Endothelial cell of umbilical vein (primary cell): ENCODE results near the gene PCNX1. TPM values are rescaled to one million over a fixed set of nuclear protein-coding genes. Genes with fewer than 3 reads are reported as not detected.
A peak's percentile ranks its signal among the peaks of the same experiment; 100 is the strongest.

ENCODE experiments used
- BruUV-seq: library from RNA; stranded (reverse); fragments of 400-500 nt; replicated peaks from 2 replicates; lab custom pipeline; 2021; lab: Mats Ljungman, UMichigan
- CTCF ChIA-PET: fragments of 300-600, 350-600 bp; sonication (Branson Sonifier 250); formaldehyde crosslinking; loops from one replicate; lab custom pipeline; 2021; ENCODE audit warnings: antibody characterized with exemption, inconsistent platforms; lab: Charles Lee
- POLR2A ChIA-PET: fragments of 300-600, 350-600 bp; sonication (Branson Sonifier 250); formaldehyde crosslinking; loops from one replicate; lab custom pipeline; 2021; ENCODE audit warnings: antibody characterized with exemption, inconsistent platforms; lab: Charles Lee
- DNase-seq: peaks from one replicate; pipeline ENCODE4 v3.0.0-alpha.2; 2011; ENCODE audit warnings: low read depth, low spot score
- FAIRE-seq: peaks from 2 replicates; lab custom pipeline; 2011; peaks lifted over from hg19 to GRCh38; lab: Jason Lieb, UNC
- H2AFZ ChIP-seq: 2 replicates; pipeline ENCODE4 v1.6.0; 2012; ENCODE audit warnings: low read depth, low read length, control low read depth, inconsistent platforms
- H3K27ac ChIP-seq: 2 replicates; pipeline ENCODE4 v1.5.1; 2011; ENCODE audit warnings: low read depth, mild to moderate bottlenecking, control low read depth, low read length, moderate library complexity; ENCODE audit not compliant: insufficient read depth
- H3K27me3 ChIP-seq, 2 experiments: 2 replicates each; pipeline versions ENCODE4 v1.6.0 to v1.6.1; 2011; ENCODE audit warnings: low read length in 2 of 2, mixed read lengths in 1 of 2; ENCODE audit not compliant: control insufficient read depth in 2 of 2, insufficient read depth in 2 of 2
- H3K36me3 ChIP-seq, 2 experiments: 2 replicates in 1 of 2; 3 replicates in 1 of 2; pipeline ENCODE4 v1.5.1; 2011; ENCODE audit warnings: low read length in 2 of 2, mild to moderate bottlenecking in 1 of 2, moderate library complexity in 1 of 2; ENCODE audit not compliant: control insufficient read depth in 2 of 2, insufficient read depth in 2 of 2; ENCODE audit errors: extremely low read depth in 1 of 2
- H3K4me1 ChIP-seq: 3 replicates; pipeline ENCODE4 v1.5.1; 2011; ENCODE audit warnings: mild to moderate bottlenecking, low read length; ENCODE audit not compliant: control insufficient read depth, insufficient read depth; ENCODE audit errors: extremely low read depth
- H3K4me2 ChIP-seq: 2 replicates; pipeline ENCODE4 v1.6.1; 2011; ENCODE audit warnings: low read length, control low read depth, mixed read lengths; ENCODE audit not compliant: insufficient read depth
- H3K4me3 ChIP-seq, 3 experiments: fragments of 200-600 bp in 1 of 3; sonication (generic), shearing (Covaris generic) in 1 of 3; replicated peaks in 1 of 3; 2 replicates each; pipeline ENCODE4 v1.5.1; 2011 to 2016; ENCODE audit warnings: control low read depth in 3 of 3, low read length in 3 of 3, mild to moderate bottlenecking in 2 of 3, inconsistent platforms in 1 of 3, low read depth in 1 of 3, moderate library complexity in 1 of 3; ENCODE audit not compliant: insufficient read depth in 1 of 3
- H3K79me2 ChIP-seq: 2 replicates; pipeline ENCODE4 v1.6.0; 2012; ENCODE audit warnings: low read length, inconsistent platforms; ENCODE audit not compliant: control insufficient read depth, insufficient read depth
- H3K9ac ChIP-seq: replicated peaks from 2 replicates; pipeline ENCODE3; 2011; ENCODE audit warnings: low read length, control low read depth; ENCODE audit not compliant: insufficient read depth; ENCODE audit errors: extremely low read depth
- H3K9me1 ChIP-seq: replicated peaks from 3 replicates; pipeline ENCODE4 v1.6.0; 2011; ENCODE audit warnings: mild to moderate bottlenecking, low read length; ENCODE audit not compliant: control insufficient read depth, insufficient read depth; ENCODE audit errors: extremely low read depth
- H3K9me3 ChIP-seq: replicated peaks from 2 replicates; pipeline ENCODE4 v1.5.1; 2012; ENCODE audit warnings: low read length, inconsistent platforms; ENCODE audit not compliant: control insufficient read depth, insufficient read depth
- H4K20me1 ChIP-seq: replicated peaks from 2 replicates; pipeline ENCODE3; 2011; ENCODE audit warnings: mild to moderate bottlenecking, low read length; ENCODE audit not compliant: control insufficient read depth, insufficient read depth; ENCODE audit errors: extremely low read depth
- CTCF ChIP-seq, 2 donors: IDR thresholded peaks; 1 replicate in 1 of 2; 2 replicates in 1 of 2; pipeline ENCODE4 v1.5.1; 2011; ENCODE audit warnings: low read length in 2 of 2, mild to moderate bottlenecking in 2 of 2, moderate library complexity in 2 of 2, control low read depth in 1 of 2, inconsistent platforms in 1 of 2, low read depth in 1 of 2; ENCODE audit not compliant: insufficient read depth in 1 of 2; ENCODE audit errors: extremely low read depth in 1 of 2
- EZH2 ChIP-seq: IDR thresholded peaks from 2 replicates; pipeline ENCODE4 v1.6.1; 2012; ENCODE audit warnings: borderline replicate concordance, low read depth, mild to moderate bottlenecking, moderate library complexity, low read length, inconsistent platforms; ENCODE audit not compliant: severe bottlenecking
- GATA2 ChIP-seq: IDR thresholded peaks from 2 replicates; pipeline ENCODE4 v1.7.0; 2011; ENCODE audit warnings: low read depth, mild to moderate bottlenecking, moderate library complexity, mixed read lengths, low read length; ENCODE audit not compliant: insufficient read length, insufficient read depth
- JUN ChIP-seq: IDR thresholded peaks from 2 replicates; pipeline ENCODE4 v1.6.1; 2011; ENCODE audit warnings: borderline replicate concordance, low read depth; ENCODE audit not compliant: insufficient read length, insufficient read depth
- MYC ChIP-seq: IDR thresholded peaks from one replicate; pipeline ENCODE4 v1.6.1; 2011; ENCODE audit warnings: mild to moderate bottlenecking, low read depth, low read length
- POLR2A ChIP-seq: IDR thresholded peaks from 2 replicates; pipeline ENCODE4 v1.6.1; 2012; ENCODE audit warnings: low read depth, mild to moderate bottlenecking, control low read depth, low read length
- POLR2AphosphoS5 ChIP-seq: IDR thresholded peaks from 2 replicates; pipeline ENCODE4 v1.6.1; 2012; ENCODE audit warnings: low read depth, mild to moderate bottlenecking, control low read depth, low read length, moderate library complexity; ENCODE audit not compliant: insufficient read depth
- dilution Hi-C: fragments of 300-500 bp; cut with MboI; formaldehyde crosslinking; loops from one replicate; pipeline ENCODE4 v1.15.0; 2019; ENCODE audit warnings: low sequenced_read_pairs; ENCODE audit not compliant: extremely low pct_ligation_motif_present
- intact Hi-C: fragments of 100-400 bp; cut with micrococcal nuclease; formaldehyde crosslinking; loops from one replicate; pipeline ENCODE4 v1.10.0; 2022
- polyA plus RNA-seq, 4 experiments: library from polyadenylated mRNA; depleted of rRNA in 3 of 4; stranded (reverse) in 3 of 4; unstranded in 1 of 4; fragments of >200 nt; gene quantifications; 2 replicates each; pipeline versions ENCODE4 v1.2.1 to v1.2.3, GENCODE V29; 2011 to 2012; ENCODE audit warnings: missing spikeins in 1 of 4
- total RNA-seq: library from RNA; stranded (reverse); gene quantifications from 2 replicates; pipeline ENCODE4 v1.2.3, GENCODE V29; 2021

PCNX1 gene
- total and polyA plus RNA-seq, 2 donors (not counting 3 experiments of a cell fraction or from before 2014, with no cell fraction given) = 21.4 to 40.5 TPM

GRCh38 chr14:71050227-71050823 lies 143.1 kb downstream of the PCNX1 start:
- BruUV-seq = no TSS peak
- dilution Hi-C loops (no loop called here), intact Hi-C loops (loop anchor here (2.0 kb wide), 1 partner anchor 702 kb away; no protein-coding TSS in a partner anchor)
- Histone ChIP-seq H2AFZ (no peak overlapping the region), H4K20me1 (no peaks in the 10 kb centered on the region), H3K9me1 (no peaks in the 10 kb centered on the region), H3K79me2 (no peaks in the 10 kb centered on the region), H3K36me3 (peaks cover 1 to 9% of the 10 kb centered on the region in 2 experiments), H3K27me3 (no peaks in the 10 kb centered on the region), H3K4me2 (no peak overlapping the region), H3K4me1 (no peaks in the 10 kb centered on the region), H3K4me3 (no peak overlapping the region), H3K27ac (no peak overlapping the region), H3K9me3 (no peaks in the 10 kb centered on the region), H3K9ac (no peak overlapping the region)
- FAIRE-seq (no peak), DNase-seq (peak; percentile 28)
- ChIA-PET POLR2A (no interaction called here), CTCF (interaction anchor here (0.6 to 3.7 kb wide), 29 partner anchors 8 to 1370 kb away, joined by 3 to 26 read pairs (median 3); partner anchors contain the start of gene PCNX1)
- TF ChIP-seq CTCF (IDR thresholded peaks at IDR 0.05; ENCODE audit: extremely low read depth in 1 of 2, insufficient read depth in 1 of 2, low read depth in 1 of 2, low read length in 2 of 2) = peak in 1 of 2 donors; percentile 17
- TF ChIP-seq POLR2A = no peak

DNA sequence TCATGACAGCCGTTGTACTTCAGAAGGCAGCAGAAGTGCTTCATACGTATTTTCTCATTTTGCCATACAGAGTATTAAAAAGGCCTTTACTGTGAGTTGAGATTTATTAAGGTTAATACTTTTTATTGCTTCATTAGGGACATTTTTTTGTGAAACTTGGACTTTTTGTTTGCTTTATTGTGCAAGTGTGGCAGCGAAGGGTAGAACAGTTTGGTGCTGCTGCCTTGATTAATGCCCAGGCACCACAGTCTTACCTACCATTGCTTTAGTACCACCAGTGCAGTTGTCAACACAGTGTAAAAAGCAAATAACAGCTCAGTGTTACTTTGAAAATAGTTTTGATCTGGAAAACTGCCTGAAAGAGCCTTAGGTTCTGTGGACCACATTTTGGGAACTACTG lies 147.4 kb downstream of the PCNX1 start:
- intact Hi-C loops = no loop called here
- ChIA-PET CTCF (no interaction called here), POLR2A (no interaction called here)
- Histone ChIP-seq H3K4me1 (no peaks in the 10 kb centered on the region), H3K79me2 (no peaks in the 10 kb centered on the region), H3K27ac (no peak overlapping the region), H3K4me2 (no peak overlapping the region), H3K4me3 (no peak overlapping the region), H3K36me3 (peaks cover 2 to 5% of the 10 kb centered on the region in 2 experiments), H3K9me3 (no peaks in the 10 kb centered on the region), H3K27me3 (no peaks in the 10 kb centered on the region), H4K20me1 (no peaks in the 10 kb centered on the region), H3K9ac (no peak overlapping the region), H3K9me1 (no peaks in the 10 kb centered on the region), H2AFZ (no peak overlapping the region)
- dilution Hi-C loops = no loop called here
- DNase-seq (no peak), FAIRE-seq (no peak)
- no peak for TF ChIP-seq POLR2A
- no peak for TF ChIP-seq MYC
- no peak for TF ChIP-seq EZH2
- no peak for TF ChIP-seq JUN
- TF ChIP-seq POLR2AphosphoS5 = no peak
- TF ChIP-seq CTCF (IDR thresholded peaks at IDR 0.05; ENCODE audit: extremely low read depth in 1 of 2, insufficient read depth in 1 of 2, low read depth in 1 of 2, low read length in 2 of 2) = no peak
- TF ChIP-seq GATA2 = no peak
- no TSS peak for BruUV-seq
